ENCODE data around the gene LIN37. TPM values are rescaled to one million over a fixed set of nuclear protein-coding genes. Genes with fewer than 3 reads are reported as not detected.

LIN37 gene
- total RNA-seq, 1 experiment from 2014 or later, result 10.1 TPM

DNA sequence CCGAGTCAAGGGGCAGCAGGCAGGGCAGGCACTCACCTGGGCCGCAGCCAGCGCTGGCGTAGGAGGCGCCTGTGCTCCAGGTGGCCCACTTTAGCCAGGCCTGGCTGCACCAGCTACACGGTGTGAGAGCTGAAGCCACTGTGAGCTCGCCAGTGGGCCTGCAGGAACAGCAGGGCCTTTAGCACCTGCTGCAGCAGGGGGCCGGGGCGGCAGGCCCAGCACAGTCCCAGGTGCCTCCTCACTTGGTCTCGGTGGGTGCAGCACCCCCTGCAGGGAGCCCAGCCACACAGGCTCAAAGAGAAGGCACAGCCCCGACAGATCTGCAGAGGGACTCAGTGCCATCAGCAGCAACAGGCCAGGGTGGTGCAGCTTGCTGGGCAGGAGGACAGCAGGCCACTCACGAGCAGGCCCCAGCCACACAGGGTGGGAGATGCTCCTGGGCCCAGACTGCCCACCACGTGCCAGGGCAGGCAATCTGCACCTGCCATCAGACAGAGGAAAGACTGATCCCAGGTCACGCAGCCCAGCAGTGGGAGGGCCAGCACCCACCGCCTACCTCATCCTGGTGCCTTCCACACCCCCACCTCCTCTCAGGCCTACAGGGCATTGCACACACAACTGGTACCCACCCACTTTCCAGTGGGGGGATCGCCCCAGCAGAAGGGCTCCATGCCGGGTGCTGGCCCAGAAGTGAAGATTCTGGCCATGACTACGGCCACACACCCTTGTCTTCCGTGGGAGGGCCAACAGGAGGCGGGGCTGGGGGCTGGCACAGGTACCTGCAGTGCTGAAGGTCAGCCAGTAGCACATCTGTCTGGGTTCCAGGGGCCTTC is 42.8 kb downstream of the LIN37 start:
- Histone ChIP-seq H3K4me1 (ENCODE audit: control insufficient read depth in 1 of 2, insufficient read depth in 2 of 2, low read length in 2 of 2) (peaks cover 0 to 5% of the 10 kb centered on the region in 2 experiments; a peak in 2 of 4 replicates), H3K9me3 (ENCODE audit: control insufficient read depth in 1 of 2, insufficient read depth in 1 of 2, low read depth in 1 of 2, low read length in 2 of 2) (no peaks in the 10 kb centered on the region), H3K9ac (ENCODE audit: low read length) (no peak overlapping the region), H3K4me3 (replicated peaks in 1 of 2; ENCODE audit: low read depth in 1 of 2, low read length in 2 of 2) (no peak overlapping the region), H2AFZ (ENCODE audit: low read depth, low read length, poor library complexity, severe bottlenecking) (no peak overlapping the region), H4K20me1 (ENCODE audit: insufficient read depth) (no peaks in the 10 kb centered on the region), H3K4me2 (ENCODE audit: low read length) (no peak overlapping the region), H3K27ac (ENCODE audit: low read depth, low read length) (no peak overlapping the region; the same call in 1 of the 2 replicates), H3K36me3 (ENCODE audit: control insufficient read depth in 1 of 2, insufficient read depth in 2 of 2, low read length in 2 of 2) (no peaks in the 10 kb centered on the region), H3K9me2 (ENCODE audit: insufficient read depth) (no peaks in the 10 kb centered on the region), H3K79me2 (ENCODE audit: insufficient read depth, low read length) (no peaks in the 10 kb centered on the region), H3K27me3 (ENCODE audit: insufficient read depth, low read length) (no peaks in the 10 kb centered on the region)
- POLR2A ChIA-PET, result no interaction called here
- CTCF ChIA-PET, result no interaction called here
- intact Hi-C loops (cut with micrococcal nuclease), result no loop called here
- RAD21 ChIA-PET (ENCODE audit: low non-redundant PET in 1 of 2, low total read pairs in 2 of 2, uncharacterized antibody in 2 of 2, unreplicated experiment in 2 of 2), result no interaction called here
- ATAC-seq (peak; percentile 70), DNase-seq (ENCODE audit: low read depth, low spot score) (no peak)
- TF ChIP-seq YY1 (IDR thresholded peaks at IDR 0.05; ENCODE audit: extremely low read depth, insufficient replicate concordance, low read depth, low read length), result no peak
- TF ChIP-seq, protein P1, sequence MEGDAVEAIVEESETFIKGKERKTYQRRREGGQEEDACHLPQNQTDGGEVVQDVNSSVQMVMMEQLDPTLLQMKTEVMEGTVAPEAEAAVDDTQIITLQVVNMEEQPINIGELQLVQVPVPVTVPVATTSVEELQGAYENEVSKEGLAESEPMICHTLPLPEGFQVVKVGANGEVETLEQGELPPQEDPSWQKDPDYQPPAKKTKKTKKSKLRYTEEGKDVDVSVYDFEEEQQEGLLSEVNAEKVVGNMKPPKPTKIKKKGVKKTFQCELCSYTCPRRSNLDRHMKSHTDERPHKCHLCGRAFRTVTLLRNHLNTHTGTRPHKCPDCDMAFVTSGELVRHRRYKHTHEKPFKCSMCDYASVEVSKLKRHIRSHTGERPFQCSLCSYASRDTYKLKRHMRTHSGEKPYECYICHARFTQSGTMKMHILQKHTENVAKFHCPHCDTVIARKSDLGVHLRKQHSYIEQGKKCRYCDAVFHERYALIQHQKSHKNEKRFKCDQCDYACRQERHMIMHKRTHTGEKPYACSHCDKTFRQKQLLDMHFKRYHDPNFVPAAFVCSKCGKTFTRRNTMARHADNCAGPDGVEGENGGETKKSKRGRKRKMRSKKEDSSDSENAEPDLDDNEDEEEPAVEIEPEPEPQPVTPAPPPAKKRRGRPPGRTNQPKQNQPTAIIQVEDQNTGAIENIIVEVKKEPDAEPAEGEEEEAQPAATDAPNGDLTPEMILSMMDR (IDR thresholded peaks at IDR 0.05 in 2 of 3, conservative IDR thresholded peaks at IDR 0.05 in 1 of 3; ENCODE audit: borderline replicate concordance in 1 of 3, insufficient read depth in 1 of 3, low read depth in 2 of 3, low read length in 2 of 3), result peak in 2 of 3 experiments; percentile 32 to 34; a peak in 1 of 6 replicates
- TF ChIP-seq, protein P2, sequence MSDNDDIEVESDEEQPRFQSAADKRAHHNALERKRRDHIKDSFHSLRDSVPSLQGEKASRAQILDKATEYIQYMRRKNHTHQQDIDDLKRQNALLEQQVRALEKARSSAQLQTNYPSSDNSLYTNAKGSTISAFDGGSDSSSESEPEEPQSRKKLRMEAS (IDR thresholded peaks at IDR 0.05), result no peak
- BruUV-seq (replicated peaks), result no TSS peak

DNA sequence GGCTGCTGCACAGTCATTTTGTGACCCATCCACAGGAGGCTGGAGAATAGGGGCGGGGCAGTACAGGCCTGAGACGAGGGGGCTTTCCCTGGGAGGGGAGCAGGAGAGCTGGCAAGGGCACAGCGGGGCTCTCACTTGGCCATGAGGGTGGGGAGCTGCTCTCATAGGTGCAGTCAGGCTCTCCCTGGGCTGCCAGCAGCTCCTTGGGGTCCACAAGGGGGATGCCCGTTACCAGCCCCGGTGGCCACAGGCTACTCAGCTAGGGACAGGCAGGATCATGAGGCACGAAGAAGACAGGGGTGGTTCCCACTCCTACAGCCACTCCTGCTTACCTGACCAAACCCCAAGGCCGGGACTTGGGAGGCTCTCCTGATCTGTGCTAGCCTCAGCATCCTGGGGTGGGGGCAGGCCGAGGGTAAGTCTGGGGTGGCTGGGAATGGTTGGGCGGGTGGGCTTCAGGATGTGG is 43.5 kb downstream of the LIN37 start:
- intact Hi-C loops (cut with micrococcal nuclease), result no loop called here
- Histone ChIP-seq H4K20me1 (ENCODE audit: insufficient read depth) (no peaks in the 10 kb centered on the region), H3K36me3 (ENCODE audit: control insufficient read depth in 1 of 2, insufficient read depth in 2 of 2, low read length in 2 of 2) (no peaks in the 10 kb centered on the region), H3K27me3 (ENCODE audit: insufficient read depth, low read length) (no peaks in the 10 kb centered on the region), H3K9ac (ENCODE audit: low read length) (no peak overlapping the region), H3K4me3 (replicated peaks in 1 of 2; ENCODE audit: low read depth in 1 of 2, low read length in 2 of 2) (no peak overlapping the region), H2AFZ (ENCODE audit: low read depth, low read length, poor library complexity, severe bottlenecking) (no peak overlapping the region), H3K79me2 (ENCODE audit: insufficient read depth, low read length) (no peaks in the 10 kb centered on the region), H3K4me2 (ENCODE audit: low read length) (no peak overlapping the region), H3K4me1 (ENCODE audit: control insufficient read depth in 1 of 2, insufficient read depth in 2 of 2, low read length in 2 of 2) (peaks cover 0 to 5% of the 10 kb centered on the region in 2 experiments; a peak in 2 of 4 replicates), H3K27ac (ENCODE audit: low read depth, low read length) (no peak overlapping the region), H3K9me3 (ENCODE audit: control insufficient read depth in 1 of 2, insufficient read depth in 1 of 2, low read depth in 1 of 2, low read length in 2 of 2) (no peaks in the 10 kb centered on the region), H3K9me2 (ENCODE audit: insufficient read depth) (no peaks in the 10 kb centered on the region)
- DNase-seq (ENCODE audit: low read depth, low spot score) (no peak), ATAC-seq (no peak)
- TF ChIP-seq YY1 (IDR thresholded peaks at IDR 0.05; ENCODE audit: extremely low read depth, insufficient replicate concordance, low read depth, low read length), result no peak
- no peak for TF ChIP-seq JUND (IDR thresholded peaks at IDR 0.05)
- no peak for TF ChIP-seq TCF7L2 (IDR thresholded peaks at IDR 0.05; ENCODE audit: borderline replicate concordance, extremely low read depth, insufficient read depth, insufficient read length)
- CTCF ChIA-PET, result no interaction called here
- POLR2A ChIA-PET, result no interaction called here
- BruUV-seq (replicated peaks), result no TSS peak
- RAD21 ChIA-PET (ENCODE audit: low non-redundant PET in 1 of 2, low total read pairs in 2 of 2, uncharacterized antibody in 2 of 2, unreplicated experiment in 2 of 2), result no interaction called here

Data from HCT116 (cell line).